ENCODE results near the gene PRRG2.
"Not testable (repeated sequence)": the region's sequence is repeated elsewhere in the genome, so short reads cannot be mapped to it uniquely, and the experiment has no call there.

PRRG2 gene

DNA sequence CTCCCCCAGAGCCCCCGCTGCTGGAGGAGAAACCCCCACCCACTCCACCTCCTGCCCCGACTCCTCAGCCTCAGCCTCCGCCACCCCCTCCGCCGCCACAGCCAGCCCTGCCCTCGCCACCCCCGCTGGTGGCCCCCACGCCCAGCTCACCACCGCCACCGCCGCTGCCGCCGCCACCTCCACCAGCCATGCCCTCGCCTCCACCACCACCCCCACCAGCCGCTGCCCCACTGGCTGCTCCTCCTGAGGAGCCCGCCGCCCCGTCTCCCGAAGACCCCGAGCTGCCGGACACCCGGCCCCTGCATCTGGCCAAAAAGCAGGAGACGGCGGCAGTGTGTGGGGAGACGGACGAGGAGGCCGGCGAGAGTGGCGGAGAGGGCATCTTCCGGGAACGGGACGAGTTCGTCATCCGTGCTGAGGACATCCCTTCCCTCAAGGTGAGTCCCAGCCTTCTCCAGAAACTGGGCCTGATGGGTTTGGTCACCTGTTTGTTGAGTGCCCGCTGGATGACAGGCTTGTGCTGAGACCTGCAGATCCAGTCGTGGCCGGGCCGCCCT is 20.4 kb downstream of the PRRG2 start:
- no peak for ATAC-seq
- peaks cover 7% of the 10 kb centered on the region for H3K4me1 Mint-ChIP-seq
- H3K27ac Mint-ChIP-seq, result no peak overlapping the region
- no peak overlapping the region for H3K4me3 Mint-ChIP-seq
- peaks cover 33% of the 10 kb centered on the region for H3K36me3 Mint-ChIP-seq
- H3K9me3 Mint-ChIP-seq, result no peaks in the 10 kb centered on the region
- H3K27me3 Mint-ChIP-seq, result no peaks in the 10 kb centered on the region

DNA sequence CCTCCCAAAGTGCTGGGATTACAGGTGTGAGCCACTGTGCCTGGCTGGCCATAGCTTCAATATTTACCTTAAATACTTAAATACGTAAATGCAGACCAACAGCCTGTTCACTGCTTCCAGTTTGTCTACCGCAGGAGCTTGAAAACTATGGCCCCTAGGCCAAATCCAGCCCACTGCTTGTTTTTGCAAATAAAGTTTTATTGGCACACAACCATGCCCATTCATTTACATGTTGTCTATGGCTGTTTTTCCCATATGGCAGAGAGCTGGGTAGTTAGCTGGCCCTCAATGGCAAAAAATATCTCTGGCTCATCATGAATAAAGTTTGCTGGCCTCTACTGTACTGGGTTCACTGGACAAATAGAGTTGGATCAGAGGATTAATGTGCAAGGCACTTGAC is 21.7 kb downstream of the PRRG2 start:
- no peak for ATAC-seq
- H3K27me3 Mint-ChIP-seq, result no peaks in the 10 kb centered on the region
- no peak overlapping the region for H3K27ac Mint-ChIP-seq
- no peak overlapping the region for H3K4me3 Mint-ChIP-seq
- no peaks in the 10 kb centered on the region for H3K9me3 Mint-ChIP-seq
- H3K36me3 Mint-ChIP-seq, result peaks cover 28% of the 10 kb centered on the region
- H3K4me1 Mint-ChIP-seq, result peaks cover 7% of the 10 kb centered on the region

DNA sequence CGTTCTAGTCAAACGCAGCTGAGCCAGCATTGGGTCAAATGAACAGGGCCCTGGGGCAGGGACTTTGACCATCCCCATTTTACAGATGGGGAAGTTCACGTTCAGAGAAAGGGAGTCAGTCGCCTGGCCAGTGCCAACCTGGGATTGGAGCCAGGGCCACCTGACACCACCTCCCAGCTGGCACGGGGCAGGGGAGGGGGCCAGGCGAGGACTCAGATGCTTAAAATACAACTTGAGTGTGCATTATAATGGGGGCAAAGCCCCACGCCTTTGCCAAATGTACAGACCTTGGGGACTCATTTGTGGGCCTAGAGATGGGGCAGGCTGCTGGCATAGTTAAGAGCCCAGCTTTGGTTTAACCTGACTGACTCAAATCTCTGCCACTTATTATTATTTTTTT is 24.5 kb downstream of the PRRG2 start:
- H3K9me3 Mint-ChIP-seq, result no peaks in the 10 kb centered on the region
- H3K27ac Mint-ChIP-seq, result no peak overlapping the region
- H3K4me1 Mint-ChIP-seq, result no peaks in the 10 kb centered on the region
- H3K4me3 Mint-ChIP-seq, result no peak overlapping the region
- no peaks in the 10 kb centered on the region for H3K27me3 Mint-ChIP-seq
- no peak for ATAC-seq
- peaks cover 19% of the 10 kb centered on the region for H3K36me3 Mint-ChIP-seq

DNA sequence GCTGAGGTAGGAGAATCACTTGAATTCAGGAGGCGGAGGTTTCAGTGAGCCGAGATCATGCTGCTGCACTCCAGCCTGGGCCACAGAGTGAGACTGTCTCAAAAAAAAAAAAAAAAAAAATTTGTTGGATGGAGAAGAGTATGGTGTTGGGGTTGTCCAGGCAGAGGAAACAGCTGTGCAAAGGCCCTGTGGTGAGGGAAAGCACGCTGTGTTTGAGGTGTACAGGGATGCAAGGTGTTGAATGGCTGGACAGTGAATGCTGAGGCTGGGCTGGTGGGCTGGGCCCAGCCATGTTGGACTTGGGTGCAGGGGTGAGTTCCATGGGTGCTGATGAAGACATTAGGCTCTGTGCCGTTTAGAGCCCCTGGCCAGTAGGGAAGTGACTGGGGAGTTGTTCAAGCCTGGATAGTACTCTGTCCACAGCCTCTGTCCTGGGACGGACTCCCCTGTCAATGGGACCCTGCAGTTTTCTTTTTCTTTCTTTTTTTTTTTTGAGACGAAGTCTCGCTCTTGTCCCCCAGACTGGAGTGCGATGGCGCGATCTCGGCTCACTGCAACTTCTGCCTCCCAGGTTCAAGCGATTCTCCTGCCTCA is 28.5 kb downstream of the PRRG2 start:
- Mint-ChIP-seq H3K4me1 (peaks cover 22% of the 10 kb centered on the region), H3K27me3 (no peaks in the 10 kb centered on the region), H3K27ac (no peak overlapping the region), H3K4me3 (no peak overlapping the region), H3K9me3 (no peaks in the 10 kb centered on the region), H3K36me3 (peaks cover 16% of the 10 kb centered on the region)
- no peak for ATAC-seq

DNA sequence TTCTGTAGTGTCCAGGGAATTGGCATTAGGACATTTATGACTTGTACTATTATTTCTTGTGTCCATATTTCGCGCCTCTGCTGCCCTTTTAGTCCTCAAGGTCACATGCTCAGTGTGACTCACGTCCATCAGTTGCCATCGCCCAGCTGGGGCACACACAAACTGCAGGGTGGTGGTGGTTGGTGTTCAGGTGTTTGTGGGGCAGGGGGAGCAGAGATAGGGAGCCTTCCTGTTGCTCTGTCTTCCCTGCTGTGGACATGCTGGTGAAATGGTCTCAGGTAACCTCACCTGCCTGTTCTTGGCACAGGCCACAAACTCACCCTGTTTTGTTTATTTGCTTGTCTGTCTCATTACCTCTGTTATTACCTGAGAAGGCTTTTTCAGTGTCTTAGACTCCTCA is 32.3 kb downstream of the PRRG2 start:
- Mint-ChIP-seq H3K4me1 (peaks cover 28% of the 10 kb centered on the region), H3K9me3 (no peaks in the 10 kb centered on the region), H3K27ac (peak overlapping the region; percentile 85), H3K36me3 (peaks cover 50% of the 10 kb centered on the region), H3K4me3 (no peak overlapping the region), H3K27me3 (no peaks in the 10 kb centered on the region)
- ATAC-seq, result no peak

DNA sequence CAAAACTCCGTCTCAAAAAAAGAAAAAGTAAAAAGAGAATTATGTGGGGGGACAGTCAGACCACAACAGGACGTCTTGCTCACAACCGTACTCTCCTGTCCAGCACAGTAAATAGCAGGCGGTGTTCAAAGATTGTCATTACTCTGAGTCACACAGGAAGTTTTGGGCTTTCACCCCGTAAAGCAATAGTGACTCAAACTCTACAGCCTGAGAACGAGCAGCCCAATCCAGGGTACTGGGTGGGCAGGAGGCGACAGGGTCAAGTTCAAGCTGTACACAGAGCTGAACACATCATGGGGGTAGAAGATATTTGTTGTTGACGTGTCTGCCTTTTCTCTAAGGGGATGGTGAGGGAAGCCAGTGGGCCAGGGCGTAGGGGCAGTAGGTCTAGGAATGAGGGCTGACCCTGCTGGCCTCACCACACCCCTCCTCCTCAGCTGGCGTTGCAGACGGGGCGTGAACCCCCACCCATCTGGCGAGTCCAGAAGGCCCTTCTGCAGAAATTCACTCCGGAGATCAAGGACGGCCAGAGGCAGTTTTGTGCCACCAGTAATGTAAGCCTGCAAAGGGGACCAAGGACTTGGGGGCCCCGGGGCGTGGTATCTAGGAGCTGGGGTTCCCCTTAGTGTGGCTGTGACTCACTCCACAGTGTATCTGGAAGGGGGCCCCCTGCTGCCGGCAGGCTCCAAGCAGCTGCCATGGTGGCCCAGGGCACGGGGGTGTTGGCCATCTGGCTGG is 33.1 kb downstream of the PRRG2 start:
- H3K4me3 Mint-ChIP-seq, result no peak overlapping the region
- peak; percentile 53 for ATAC-seq

DNA sequence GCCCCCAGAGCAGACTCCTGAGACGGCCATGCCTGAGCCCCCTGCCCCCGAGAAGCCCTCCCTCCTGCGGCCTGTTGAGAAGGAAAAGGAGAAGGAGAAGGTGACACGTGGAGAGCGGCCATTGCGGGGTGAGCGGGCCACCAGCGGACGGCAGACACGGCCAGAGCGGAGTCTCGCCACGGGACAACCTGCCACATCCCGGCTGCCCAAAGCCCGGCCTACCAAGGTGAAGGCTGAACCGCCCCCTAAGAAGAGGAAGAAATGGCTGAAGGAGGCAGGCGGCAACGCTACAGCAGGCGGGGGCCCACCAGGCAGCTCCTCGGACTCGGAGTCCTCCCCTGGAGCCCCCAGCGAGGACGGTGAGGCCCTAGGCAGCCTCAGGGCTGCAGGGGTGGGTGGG is 34.7 kb downstream of the PRRG2 start:
- ATAC-seq, result no peak
- H3K36me3 Mint-ChIP-seq, result peaks cover 67% of the 10 kb centered on the region
- H3K4me1 Mint-ChIP-seq, result peaks cover 28% of the 10 kb centered on the region
- H3K9me3 Mint-ChIP-seq, result no peaks in the 10 kb centered on the region
- no peak overlapping the region for H3K4me3 Mint-ChIP-seq
- H3K27me3 Mint-ChIP-seq, result no peaks in the 10 kb centered on the region
- no peak overlapping the region for H3K27ac Mint-ChIP-seq

More for the DNA sequence above, 33.1 kb downstream of the PRRG2 start:
- peaks cover 57% of the 10 kb centered on the region for H3K36me3 Mint-ChIP-seq
- H3K4me1 Mint-ChIP-seq, result peaks cover 28% of the 10 kb centered on the region
- H3K9me3 Mint-ChIP-seq, result no peaks in the 10 kb centered on the region
- H3K27ac Mint-ChIP-seq, result peak overlapping the region; percentile 85
- no peaks in the 10 kb centered on the region for H3K27me3 Mint-ChIP-seq

DNA sequence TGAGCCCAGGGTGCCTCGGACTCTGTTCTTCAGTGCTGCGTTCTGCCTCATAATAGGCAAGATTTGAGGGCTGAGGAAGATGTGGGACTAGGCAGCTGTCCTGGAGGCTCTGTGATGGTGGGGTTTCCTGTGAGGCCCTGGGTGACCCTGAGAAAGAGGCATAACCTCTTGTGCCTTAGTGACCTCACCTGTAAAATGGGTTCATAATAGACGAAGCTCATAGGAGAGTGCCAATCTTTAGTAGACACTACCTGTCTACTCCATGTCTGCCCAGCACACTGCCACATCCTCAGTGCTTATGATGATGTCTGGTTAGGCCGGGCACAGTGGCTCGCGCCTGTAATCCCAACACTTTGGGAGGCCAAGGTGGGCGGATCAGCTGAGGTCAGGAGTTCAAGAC is 35.4 kb downstream of the PRRG2 start:
- Mint-ChIP-seq H3K9me3 (no peaks in the 10 kb centered on the region), H3K27me3 (no peaks in the 10 kb centered on the region), H3K27ac (no peak overlapping the region), H3K36me3 (peaks cover 70% of the 10 kb centered on the region), H3K4me3 (no peak overlapping the region), H3K4me1 (peaks cover 28% of the 10 kb centered on the region)
- ATAC-seq, result no peak

DNA sequence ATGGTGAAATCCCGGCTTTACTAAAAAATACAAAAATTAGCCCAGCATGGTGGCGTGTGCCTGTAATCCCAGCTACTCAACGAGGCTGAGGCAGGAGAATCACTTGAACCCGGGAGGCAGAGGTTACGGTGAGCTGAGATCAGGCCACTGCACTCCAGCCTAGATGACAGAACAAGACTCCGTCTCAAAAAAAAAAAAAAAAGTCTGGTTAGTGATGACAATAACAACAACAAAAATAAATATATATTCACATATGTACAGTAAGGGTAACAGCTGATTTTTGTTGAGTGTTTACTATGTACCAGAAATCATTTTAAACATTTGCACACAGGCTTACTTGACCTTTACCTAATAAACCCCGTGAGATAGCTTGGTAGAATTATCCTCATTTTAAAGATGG is 35.8 kb downstream of the PRRG2 start:
- Mint-ChIP-seq H3K4me1 (peaks cover 28% of the 10 kb centered on the region), H3K27ac (no peak overlapping the region), H3K27me3 (no peaks in the 10 kb centered on the region), H3K36me3 (peaks cover 75% of the 10 kb centered on the region), H3K4me3 (no peak overlapping the region), H3K9me3 (no peaks in the 10 kb centered on the region)
- ATAC-seq, result no peak

DNA sequence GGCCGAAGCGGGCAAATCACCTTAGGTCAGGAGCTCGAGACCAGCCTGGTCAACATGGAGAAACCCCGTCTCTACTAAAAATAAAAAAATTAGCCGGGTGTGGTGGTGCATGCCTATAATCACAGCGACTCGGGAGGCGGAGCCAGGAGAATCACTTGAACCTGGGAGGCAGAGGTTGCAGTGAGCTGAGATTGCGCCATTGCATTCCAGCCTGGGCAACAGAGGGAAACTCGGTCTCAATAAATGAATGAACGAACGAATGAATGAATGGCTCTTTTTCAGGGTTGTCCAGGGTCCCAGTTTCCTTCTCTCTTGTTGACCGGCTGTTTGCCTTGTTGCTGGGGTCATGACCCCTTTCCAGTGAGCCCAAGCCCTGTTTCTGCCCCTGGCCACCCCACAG is 36.7 kb downstream of the PRRG2 start:
- H3K4me1 Mint-ChIP-seq, result peaks cover 22% of the 10 kb centered on the region
- H3K27me3 Mint-ChIP-seq, ATAC-seq, H3K4me3 Mint-ChIP-seq, H3K27ac Mint-ChIP-seq, H3K9me3 Mint-ChIP-seq: not testable (repeated sequence)
- H3K36me3 Mint-ChIP-seq, result peaks cover 74% of the 10 kb centered on the region

DNA sequence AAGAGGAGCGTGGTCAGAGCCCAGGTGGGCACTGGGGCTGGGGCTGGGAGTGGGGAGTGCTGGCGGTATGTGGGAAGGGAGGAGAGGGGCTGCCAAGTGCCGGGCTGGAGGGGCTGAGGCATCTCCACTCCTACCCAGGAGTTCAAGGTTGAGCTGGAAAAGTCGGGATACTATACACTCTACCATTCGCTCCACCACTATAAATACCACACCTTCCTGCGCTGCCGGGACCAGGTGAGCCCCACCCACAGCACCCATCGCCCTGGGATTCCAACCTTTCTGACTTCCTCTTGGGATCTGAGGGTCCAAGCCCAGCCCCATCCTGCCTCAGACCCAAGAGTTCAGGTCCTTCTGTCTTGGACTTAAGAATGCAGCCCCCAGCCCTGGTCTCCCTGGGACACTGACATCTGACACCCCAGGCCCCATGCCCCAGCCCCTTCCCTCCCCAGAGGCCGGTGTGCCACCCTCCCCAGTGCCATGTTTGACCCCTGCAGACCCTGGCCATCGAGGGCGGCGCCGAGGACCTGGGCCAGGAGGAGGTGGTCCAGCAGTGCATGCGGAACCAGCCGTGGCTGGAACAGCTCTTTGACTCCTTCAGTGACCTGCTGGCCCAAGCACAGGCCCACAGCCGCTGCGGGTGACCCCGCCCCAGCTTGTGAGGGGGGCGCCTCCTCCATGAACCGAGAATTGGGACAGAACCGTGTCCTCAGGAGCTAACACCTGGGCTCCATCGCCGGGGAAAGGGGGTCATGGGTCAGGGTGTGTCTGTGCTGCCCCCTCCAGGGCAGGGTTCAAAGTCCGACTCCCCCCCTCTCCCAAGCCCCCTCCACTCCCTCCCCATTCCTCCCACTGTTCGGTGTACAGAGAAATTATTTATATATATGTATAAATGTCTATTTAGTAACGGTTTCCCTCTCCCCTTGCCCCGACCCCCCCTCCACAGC is 44.1 kb downstream of the PRRG2 start:
- Mint-ChIP-seq H3K9me3 (no peaks in the 10 kb centered on the region), H3K36me3 (peaks cover 59% of the 10 kb centered on the region), H3K27ac (no peak overlapping the region), H3K4me3 (no peak overlapping the region), H3K4me1 (no peaks in the 10 kb centered on the region), H3K27me3 (no peaks in the 10 kb centered on the region)
- ATAC-seq, result peak; percentile 31

DNA sequence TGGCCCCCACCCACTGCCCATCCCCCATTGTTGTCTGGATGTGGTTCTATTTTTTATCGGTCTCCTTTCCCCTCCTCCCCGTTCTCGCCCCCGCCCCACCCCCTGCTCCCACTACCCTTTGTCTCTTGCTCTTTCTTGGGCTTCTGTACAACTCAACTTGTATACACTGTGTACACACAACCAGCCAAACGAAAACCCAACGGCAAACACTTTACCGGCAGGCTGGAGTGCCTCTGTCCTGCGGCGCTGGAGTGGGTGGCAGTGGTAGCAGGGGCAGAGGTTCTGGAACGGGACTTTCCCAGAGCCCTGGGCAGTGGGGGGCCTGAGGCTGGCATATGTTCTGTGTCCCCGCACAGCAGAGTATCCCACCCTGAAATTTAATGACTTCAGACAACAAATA is 45.1 kb downstream of the PRRG2 start:
- no peak for ATAC-seq
- no peak overlapping the region for H3K27ac Mint-ChIP-seq
- no peaks in the 10 kb centered on the region for H3K4me1 Mint-ChIP-seq
- no peaks in the 10 kb centered on the region for H3K9me3 Mint-ChIP-seq
- no peaks in the 10 kb centered on the region for H3K27me3 Mint-ChIP-seq
- H3K36me3 Mint-ChIP-seq, result peaks cover 53% of the 10 kb centered on the region
- H3K4me3 Mint-ChIP-seq, result no peak overlapping the region

DNA sequence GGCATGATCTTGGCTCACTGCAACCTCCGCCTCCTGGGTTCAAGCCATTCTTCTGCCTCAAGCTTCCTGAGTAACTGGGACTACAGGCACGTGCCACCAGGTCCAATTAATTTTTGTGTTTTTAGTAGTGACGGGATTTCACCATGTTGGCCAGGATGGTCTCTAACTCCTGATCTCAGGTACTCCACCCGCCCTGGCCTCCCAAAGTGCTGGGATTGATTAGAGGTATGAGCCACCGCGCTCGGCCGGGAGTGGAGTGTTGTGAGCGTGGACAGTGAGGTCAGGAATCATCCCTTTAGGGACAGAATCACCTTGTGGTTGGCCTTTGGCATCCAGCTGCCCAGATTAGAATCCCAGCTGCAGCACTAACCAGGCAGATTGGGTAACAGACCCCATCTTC is 48.5 kb downstream of the PRRG2 start:
- H3K27ac Mint-ChIP-seq, result no peak overlapping the region
- ATAC-seq, result no peak

DNA sequence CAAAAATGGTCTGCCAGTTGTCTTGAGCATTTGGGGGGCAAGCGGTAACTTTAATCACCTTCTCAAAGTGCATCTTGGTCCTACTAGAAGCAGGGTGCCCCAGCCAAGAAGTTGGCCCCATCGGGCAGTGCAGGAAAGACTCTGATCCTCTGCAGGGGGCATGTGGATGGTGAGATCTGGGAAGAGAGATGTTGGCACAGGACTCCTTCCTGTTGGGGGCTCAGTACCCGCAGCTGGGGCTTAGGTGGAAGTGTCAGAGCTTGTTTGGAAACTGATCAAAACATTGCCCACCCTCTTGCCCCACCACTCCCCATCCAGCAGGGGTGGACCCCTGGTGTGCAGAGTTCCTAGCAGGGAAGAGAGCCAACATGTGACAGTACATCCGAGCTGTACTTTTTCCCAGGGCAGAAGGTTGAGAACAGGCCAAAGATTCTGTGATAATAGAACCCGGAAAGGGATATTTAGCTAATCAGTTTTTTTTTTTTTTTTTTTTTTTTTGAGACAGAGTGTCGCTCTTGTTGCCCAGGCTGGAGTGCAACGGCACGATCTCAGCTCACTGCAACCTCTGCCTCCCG is 50.0 kb downstream of the PRRG2 start:
- H3K27me3 Mint-ChIP-seq, result no peaks in the 10 kb centered on the region
- peaks cover 7% of the 10 kb centered on the region for H3K4me1 Mint-ChIP-seq
- no peaks in the 10 kb centered on the region for H3K9me3 Mint-ChIP-seq
- ATAC-seq, result no peak
- peaks cover 14% of the 10 kb centered on the region for H3K36me3 Mint-ChIP-seq
- no peak overlapping the region for H3K4me3 Mint-ChIP-seq
- no peak overlapping the region for H3K27ac Mint-ChIP-seq

More for the DNA sequence above, 48.5 kb downstream of the PRRG2 start:
- no peak overlapping the region for H3K4me3 Mint-ChIP-seq
- no peaks in the 10 kb centered on the region for H3K4me1 Mint-ChIP-seq
- H3K36me3 Mint-ChIP-seq, result peaks cover 23% of the 10 kb centered on the region
- no peaks in the 10 kb centered on the region for H3K27me3 Mint-ChIP-seq
- H3K9me3 Mint-ChIP-seq, result no peaks in the 10 kb centered on the region

DNA sequence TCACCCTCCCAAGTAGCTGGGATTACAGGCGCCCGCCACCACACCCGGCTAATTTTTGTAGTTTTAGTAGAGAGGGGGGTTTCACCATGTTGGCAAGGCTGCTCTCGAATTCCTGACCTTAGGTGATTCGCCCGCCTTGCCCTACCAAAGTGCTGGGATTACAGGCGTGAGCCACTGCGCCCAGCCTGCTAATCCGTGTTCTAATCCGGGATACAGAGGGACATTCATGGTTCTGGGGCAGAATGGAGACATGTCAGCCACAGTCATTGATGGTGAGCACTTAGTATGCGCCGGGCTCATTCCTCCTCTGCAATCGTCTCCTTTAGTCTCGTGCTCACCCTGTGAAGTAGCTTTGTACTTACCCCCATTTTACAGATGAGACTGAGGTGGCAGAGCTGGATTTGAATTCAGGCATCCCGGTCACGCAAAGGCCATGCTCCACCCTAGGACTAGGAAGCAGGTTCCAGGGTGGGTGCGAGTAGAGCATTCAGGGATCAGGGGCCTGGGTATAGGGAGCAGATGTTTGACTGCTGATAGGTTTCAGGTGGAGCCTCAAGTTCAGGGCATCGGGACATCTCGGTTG is 50.6 kb downstream of the PRRG2 start:
- H3K9me3 Mint-ChIP-seq, result no peaks in the 10 kb centered on the region
- H3K36me3 Mint-ChIP-seq, result peaks cover 14% of the 10 kb centered on the region
- peaks cover 7% of the 10 kb centered on the region for H3K4me1 Mint-ChIP-seq
- no peak overlapping the region for H3K4me3 Mint-ChIP-seq
- ATAC-seq, result no peak
- H3K27ac Mint-ChIP-seq, result no peak overlapping the region
- H3K27me3 Mint-ChIP-seq, result no peaks in the 10 kb centered on the region
